WTC11 (cell line): ENCODE data around the gene PNMA8A.

Experiments
- SP1 ChIP-seq: sonication (generic); formaldehyde crosslinking; conservative IDR thresholded peaks from 2 replicates; pipeline ENCODE4 v1.8.1; 2022; ENCODE audit warnings: missing genetic modification reagents
- TEAD4 ChIP-seq: sonication (generic); formaldehyde crosslinking; IDR thresholded peaks from 2 replicates; pipeline ENCODE4 v1.8.0; 2022; ENCODE audit warnings: mild to moderate bottlenecking, missing genetic modification reagents
- TF ChIP-seq, protein P1 (sequence below): fragments of 200-600 bp; IDR thresholded peaks from 2 replicates; pipeline ENCODE4 v1.8.0; 2022; ENCODE audit warnings: antibody characterized with exemption

DNA sequence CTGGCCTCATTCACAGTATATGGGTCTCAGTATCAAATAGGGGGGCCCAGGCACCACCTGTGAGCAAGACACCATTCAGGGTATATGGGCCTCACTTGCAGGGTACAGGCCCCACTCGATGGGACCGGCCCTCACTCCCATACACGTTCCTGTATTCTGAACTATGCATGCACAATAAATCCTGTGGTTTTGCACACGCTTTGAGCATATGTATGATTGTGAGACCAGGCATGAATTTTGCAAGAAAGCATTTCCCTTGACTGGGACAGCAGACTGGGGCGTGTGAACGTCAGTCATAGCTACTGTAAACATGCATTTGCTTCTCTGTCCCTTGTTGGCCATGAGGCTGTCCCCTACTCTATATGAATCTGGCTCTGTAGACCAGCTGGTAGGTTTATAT, 24.9 kb upstream of the PNMA8A start:
- TF ChIP-seq SP1 (CRISPR knock-in tag) (no peak), TEAD4 (CRISPR knock-in tag) (no peak)
- TF ChIP-seq, protein P1, sequence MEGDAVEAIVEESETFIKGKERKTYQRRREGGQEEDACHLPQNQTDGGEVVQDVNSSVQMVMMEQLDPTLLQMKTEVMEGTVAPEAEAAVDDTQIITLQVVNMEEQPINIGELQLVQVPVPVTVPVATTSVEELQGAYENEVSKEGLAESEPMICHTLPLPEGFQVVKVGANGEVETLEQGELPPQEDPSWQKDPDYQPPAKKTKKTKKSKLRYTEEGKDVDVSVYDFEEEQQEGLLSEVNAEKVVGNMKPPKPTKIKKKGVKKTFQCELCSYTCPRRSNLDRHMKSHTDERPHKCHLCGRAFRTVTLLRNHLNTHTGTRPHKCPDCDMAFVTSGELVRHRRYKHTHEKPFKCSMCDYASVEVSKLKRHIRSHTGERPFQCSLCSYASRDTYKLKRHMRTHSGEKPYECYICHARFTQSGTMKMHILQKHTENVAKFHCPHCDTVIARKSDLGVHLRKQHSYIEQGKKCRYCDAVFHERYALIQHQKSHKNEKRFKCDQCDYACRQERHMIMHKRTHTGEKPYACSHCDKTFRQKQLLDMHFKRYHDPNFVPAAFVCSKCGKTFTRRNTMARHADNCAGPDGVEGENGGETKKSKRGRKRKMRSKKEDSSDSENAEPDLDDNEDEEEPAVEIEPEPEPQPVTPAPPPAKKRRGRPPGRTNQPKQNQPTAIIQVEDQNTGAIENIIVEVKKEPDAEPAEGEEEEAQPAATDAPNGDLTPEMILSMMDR: no peak
